Tibial nerve (tissue), 3 donors: ENCODE measurements around the gene ZAR1L.

ENCODE experiments used
- POLR2A ChIP-seq, 2 donors: fragments of 450-650 bp; IDR thresholded peaks; one replicate each; pipeline ENCODE4 v1.6.1; 2017; ENCODE audit warnings: antibody characterized with exemption in 2 of 2, mild to moderate bottlenecking in 2 of 2, moderate library complexity in 2 of 2
- TF ChIP-seq, protein P1 (sequence below), 5 experiments: fragments of 200-600 bp in 3 of 5; fragments of 450-650 bp in 2 of 5; sonication (generic) in 3 of 5; IDR thresholded peaks; one replicate each; pipeline ENCODE4 v1.5.1; 2016 to 2019; ENCODE audit warnings: antibody characterized with exemption in 5 of 5, mild to moderate bottlenecking in 3 of 5, moderate library complexity in 2 of 5

DNA sequence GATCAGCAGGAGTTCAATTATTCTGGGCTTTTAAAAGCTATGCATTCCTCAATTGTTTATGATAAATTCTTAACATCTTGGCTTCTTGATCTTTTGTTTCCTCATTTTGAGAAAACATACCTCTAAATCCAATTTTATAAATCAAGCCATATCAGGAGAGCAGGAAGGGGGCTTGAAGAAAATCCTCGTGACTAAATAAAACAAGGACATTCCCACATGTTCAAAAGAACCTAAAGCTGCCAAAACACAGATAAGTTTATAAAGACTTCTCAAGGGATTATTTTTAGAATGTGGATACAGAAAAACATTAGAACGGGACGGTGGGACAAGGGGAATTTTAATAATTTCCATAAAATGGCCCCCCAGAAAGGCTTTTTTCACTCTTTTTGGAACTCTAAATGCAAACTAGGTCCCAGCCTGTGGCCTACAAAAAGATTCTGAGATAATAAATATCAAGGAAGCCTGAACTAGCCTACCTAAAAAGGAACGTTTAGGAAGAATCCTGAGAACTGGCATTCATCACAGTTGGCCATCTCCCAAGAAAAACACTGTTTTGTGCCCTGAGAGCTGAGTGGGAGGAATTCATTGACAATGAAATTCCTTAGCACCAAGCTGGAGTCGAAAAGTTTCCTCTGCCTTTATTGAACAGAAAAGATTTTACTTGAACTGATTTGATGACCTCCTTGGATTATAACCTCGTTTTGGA, 30.1 kb downstream of the ZAR1L start:
- TF ChIP-seq, protein P1, sequence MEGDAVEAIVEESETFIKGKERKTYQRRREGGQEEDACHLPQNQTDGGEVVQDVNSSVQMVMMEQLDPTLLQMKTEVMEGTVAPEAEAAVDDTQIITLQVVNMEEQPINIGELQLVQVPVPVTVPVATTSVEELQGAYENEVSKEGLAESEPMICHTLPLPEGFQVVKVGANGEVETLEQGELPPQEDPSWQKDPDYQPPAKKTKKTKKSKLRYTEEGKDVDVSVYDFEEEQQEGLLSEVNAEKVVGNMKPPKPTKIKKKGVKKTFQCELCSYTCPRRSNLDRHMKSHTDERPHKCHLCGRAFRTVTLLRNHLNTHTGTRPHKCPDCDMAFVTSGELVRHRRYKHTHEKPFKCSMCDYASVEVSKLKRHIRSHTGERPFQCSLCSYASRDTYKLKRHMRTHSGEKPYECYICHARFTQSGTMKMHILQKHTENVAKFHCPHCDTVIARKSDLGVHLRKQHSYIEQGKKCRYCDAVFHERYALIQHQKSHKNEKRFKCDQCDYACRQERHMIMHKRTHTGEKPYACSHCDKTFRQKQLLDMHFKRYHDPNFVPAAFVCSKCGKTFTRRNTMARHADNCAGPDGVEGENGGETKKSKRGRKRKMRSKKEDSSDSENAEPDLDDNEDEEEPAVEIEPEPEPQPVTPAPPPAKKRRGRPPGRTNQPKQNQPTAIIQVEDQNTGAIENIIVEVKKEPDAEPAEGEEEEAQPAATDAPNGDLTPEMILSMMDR (IDR thresholded peaks at IDR 0.05) = no peak
- no peak for TF ChIP-seq POLR2A (IDR thresholded peaks at IDR 0.05)
